Measurements from ENCODE around the gene USP34.

USP34 gene

GRCh38 chr2:61184263-61184662 is 286.6 kb downstream of the USP34 start:
- H3K36me3 ChIP-seq, result peaks cover 99% of the 10 kb centered on the region
- H3K9me3 ChIP-seq (ENCODE audit: severe bottlenecking), result no peaks in the 10 kb centered on the region
- H3K27me3 ChIP-seq (ENCODE audit: insufficient read depth, low read depth, severe bottlenecking), result no peaks in the 10 kb centered on the region
- TF ChIP-seq, protein P1, sequence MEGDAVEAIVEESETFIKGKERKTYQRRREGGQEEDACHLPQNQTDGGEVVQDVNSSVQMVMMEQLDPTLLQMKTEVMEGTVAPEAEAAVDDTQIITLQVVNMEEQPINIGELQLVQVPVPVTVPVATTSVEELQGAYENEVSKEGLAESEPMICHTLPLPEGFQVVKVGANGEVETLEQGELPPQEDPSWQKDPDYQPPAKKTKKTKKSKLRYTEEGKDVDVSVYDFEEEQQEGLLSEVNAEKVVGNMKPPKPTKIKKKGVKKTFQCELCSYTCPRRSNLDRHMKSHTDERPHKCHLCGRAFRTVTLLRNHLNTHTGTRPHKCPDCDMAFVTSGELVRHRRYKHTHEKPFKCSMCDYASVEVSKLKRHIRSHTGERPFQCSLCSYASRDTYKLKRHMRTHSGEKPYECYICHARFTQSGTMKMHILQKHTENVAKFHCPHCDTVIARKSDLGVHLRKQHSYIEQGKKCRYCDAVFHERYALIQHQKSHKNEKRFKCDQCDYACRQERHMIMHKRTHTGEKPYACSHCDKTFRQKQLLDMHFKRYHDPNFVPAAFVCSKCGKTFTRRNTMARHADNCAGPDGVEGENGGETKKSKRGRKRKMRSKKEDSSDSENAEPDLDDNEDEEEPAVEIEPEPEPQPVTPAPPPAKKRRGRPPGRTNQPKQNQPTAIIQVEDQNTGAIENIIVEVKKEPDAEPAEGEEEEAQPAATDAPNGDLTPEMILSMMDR (IDR thresholded peaks at IDR 0.05; ENCODE audit: low read depth, low read length), result no peak
- H3K27ac ChIP-seq, result no peak overlapping the region
- no peak for DNase-seq
- H3K4me3 ChIP-seq (ENCODE audit: low read depth, low read length), result no peak overlapping the region

GRCh38 chr2:61183795-61184194 is 287.1 kb downstream of the USP34 start:
- TF ChIP-seq, protein P1 (IDR thresholded peaks at IDR 0.05; ENCODE audit: low read depth, low read length), result no peak
- H3K36me3 ChIP-seq, result peaks cover 98% of the 10 kb centered on the region

GRCh38 chr2:61182059-61182383 is 288.9 kb downstream of the USP34 start:
- peaks cover 81% of the 10 kb centered on the region for H3K36me3 ChIP-seq

More at GRCh38 chr2:61183795-61184194, 287.1 kb downstream of the USP34 start:
- no peak for DNase-seq
- no peak overlapping the region for H3K4me3 ChIP-seq (ENCODE audit: low read depth, low read length)
- H3K27me3 ChIP-seq (ENCODE audit: insufficient read depth, low read depth, severe bottlenecking), result no peaks in the 10 kb centered on the region
- H3K9me3 ChIP-seq (ENCODE audit: severe bottlenecking), result no peaks in the 10 kb centered on the region
- H3K27ac ChIP-seq, result no peak overlapping the region

GRCh38 chr2:61181382-61182058 is 289.4 kb downstream of the USP34 start:
- no peaks in the 10 kb centered on the region for H3K9me3 ChIP-seq (ENCODE audit: severe bottlenecking)
- no peak overlapping the region for H3K27ac ChIP-seq
- H3K36me3 ChIP-seq, result peaks cover 76% of the 10 kb centered on the region
- TF ChIP-seq, protein P1 (IDR thresholded peaks at IDR 0.05; ENCODE audit: low read depth, low read length), result no peak
- H3K4me3 ChIP-seq (ENCODE audit: low read depth, low read length), result no peak overlapping the region
- DNase-seq, result no peak
- H3K27me3 ChIP-seq (ENCODE audit: insufficient read depth, low read depth, severe bottlenecking), result no peaks in the 10 kb centered on the region

More at GRCh38 chr2:61182059-61182383, 288.9 kb downstream of the USP34 start:
- H3K9me3 ChIP-seq (ENCODE audit: severe bottlenecking), result no peaks in the 10 kb centered on the region
- TF ChIP-seq, protein P1 (IDR thresholded peaks at IDR 0.05; ENCODE audit: low read depth, low read length), result no peak
- no peak overlapping the region for H3K4me3 ChIP-seq (ENCODE audit: low read depth, low read length)
- H3K27ac ChIP-seq, result no peak overlapping the region
- no peak for DNase-seq
- H3K27me3 ChIP-seq (ENCODE audit: insufficient read depth, low read depth, severe bottlenecking), result no peaks in the 10 kb centered on the region

DNA sequence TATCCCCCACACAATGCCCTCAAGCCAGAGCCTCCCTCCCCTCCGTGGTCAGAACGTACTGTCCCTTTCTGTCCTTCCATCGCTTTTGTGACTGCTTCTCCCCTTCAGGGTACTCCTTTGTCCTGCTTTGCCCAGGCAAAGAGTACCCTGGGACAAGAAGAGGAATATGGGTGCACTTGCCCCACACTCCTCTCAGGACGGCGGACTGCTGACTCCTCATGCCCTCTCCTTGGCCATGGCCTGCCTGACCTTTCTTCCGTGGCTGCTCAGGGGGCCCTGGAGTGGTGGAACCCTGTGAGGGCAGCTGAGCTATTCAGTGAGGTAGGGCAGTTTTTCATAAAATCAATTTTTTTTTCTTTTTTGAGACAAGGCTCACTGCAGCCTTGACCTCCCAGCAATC is 290.2 kb downstream of the USP34 start:
- H3K27ac ChIP-seq, result no peak overlapping the region
- TF ChIP-seq, protein P1 (IDR thresholded peaks at IDR 0.05; ENCODE audit: low read depth, low read length), result no peak
- H3K9me3 ChIP-seq (ENCODE audit: severe bottlenecking), result peaks cover 3% of the 10 kb centered on the region
- DNase-seq, result no peak
- peaks cover 67% of the 10 kb centered on the region for H3K36me3 ChIP-seq
- H3K4me3 ChIP-seq (ENCODE audit: low read depth, low read length), result no peak overlapping the region
- no peaks in the 10 kb centered on the region for H3K27me3 ChIP-seq (ENCODE audit: insufficient read depth, low read depth, severe bottlenecking)
